Choroid plexus epithelial cell (primary cell): Measurements from ENCODE around the gene INPP4B.
A peak's percentile ranks its signal among the peaks of the same experiment; 100 is the strongest.

Experiments used
- DNase-seq: peaks from one replicate; pipeline ENCODE4 v3.0.0-alpha.2; 2010; ENCODE audit warnings: low read depth
- H3K4me3 ChIP-seq: 2 replicates; pipeline ENCODE4 v1.5.1; 2011; ENCODE audit warnings: low read depth, mild to moderate bottlenecking, control low read depth, low read length, moderate library complexity
- TF ChIP-seq, protein P1 (sequence below): conservative IDR thresholded peaks from 2 replicates; pipeline ENCODE4 v1.5.1; 2011; ENCODE audit warnings: low read depth, mild to moderate bottlenecking, control low read depth, inconsistent platforms, low read length, moderate library complexity

Gene INPP4B

DNA sequence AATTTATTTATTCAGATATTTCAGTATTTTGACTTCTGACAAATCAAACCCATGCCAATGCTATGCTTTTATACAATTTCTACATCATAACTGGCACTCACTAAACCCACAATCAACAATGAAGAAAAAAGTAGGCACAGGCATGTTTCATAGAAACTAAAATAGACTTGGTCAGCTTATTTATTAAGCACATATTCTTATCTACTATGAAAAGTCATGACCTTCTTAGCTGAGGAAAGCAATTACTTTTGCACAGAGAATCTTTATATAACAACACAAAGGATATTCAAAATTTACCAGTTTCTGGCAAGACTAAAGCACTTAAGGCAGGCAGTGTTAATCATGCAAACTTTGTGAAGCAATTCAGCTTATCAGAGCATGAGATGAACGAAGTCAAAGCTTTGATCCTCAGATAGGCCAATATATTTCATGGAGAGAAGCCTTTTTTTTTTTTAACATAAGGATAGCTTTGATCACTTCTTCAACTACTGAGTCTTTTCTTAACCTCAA is 490.6 kb downstream of the INPP4B start:
- H3K4me3 ChIP-seq = no peak overlapping the region
- no peak for DNase-seq
- TF ChIP-seq, protein P1, sequence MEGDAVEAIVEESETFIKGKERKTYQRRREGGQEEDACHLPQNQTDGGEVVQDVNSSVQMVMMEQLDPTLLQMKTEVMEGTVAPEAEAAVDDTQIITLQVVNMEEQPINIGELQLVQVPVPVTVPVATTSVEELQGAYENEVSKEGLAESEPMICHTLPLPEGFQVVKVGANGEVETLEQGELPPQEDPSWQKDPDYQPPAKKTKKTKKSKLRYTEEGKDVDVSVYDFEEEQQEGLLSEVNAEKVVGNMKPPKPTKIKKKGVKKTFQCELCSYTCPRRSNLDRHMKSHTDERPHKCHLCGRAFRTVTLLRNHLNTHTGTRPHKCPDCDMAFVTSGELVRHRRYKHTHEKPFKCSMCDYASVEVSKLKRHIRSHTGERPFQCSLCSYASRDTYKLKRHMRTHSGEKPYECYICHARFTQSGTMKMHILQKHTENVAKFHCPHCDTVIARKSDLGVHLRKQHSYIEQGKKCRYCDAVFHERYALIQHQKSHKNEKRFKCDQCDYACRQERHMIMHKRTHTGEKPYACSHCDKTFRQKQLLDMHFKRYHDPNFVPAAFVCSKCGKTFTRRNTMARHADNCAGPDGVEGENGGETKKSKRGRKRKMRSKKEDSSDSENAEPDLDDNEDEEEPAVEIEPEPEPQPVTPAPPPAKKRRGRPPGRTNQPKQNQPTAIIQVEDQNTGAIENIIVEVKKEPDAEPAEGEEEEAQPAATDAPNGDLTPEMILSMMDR = no peak

DNA sequence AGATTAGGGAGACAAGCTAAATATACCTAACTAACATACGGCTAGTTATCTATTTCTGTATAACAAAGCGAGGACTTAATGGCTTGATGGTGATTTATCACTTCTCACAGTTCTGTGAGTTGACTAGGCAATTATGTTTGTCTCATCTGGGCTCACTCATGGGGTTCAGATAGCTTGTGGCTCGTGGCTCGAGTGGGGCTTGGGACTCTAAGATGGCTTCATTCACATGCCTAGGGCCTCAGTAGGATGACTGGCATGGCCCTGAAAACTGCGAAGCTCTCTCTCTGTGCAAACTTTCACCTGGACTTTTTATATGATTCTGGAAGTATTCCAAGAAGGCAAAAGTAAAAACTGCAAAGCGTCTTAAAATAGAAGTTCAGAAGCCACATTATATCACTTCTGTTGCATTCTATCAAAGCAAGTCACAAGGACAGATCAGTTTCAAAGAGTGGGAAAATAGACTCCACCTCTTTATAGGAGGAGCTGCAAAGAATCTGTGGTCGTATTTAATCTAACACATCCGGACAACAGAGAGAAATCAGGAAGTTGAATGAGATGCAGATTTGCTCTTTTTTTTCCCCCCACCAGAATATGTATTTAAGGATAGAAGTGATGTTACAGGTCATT is 491.2 kb downstream of the INPP4B start:
- no peak for DNase-seq
- TF ChIP-seq, protein P1 = no peak
- H3K4me3 ChIP-seq = no peak overlapping the region

DNA sequence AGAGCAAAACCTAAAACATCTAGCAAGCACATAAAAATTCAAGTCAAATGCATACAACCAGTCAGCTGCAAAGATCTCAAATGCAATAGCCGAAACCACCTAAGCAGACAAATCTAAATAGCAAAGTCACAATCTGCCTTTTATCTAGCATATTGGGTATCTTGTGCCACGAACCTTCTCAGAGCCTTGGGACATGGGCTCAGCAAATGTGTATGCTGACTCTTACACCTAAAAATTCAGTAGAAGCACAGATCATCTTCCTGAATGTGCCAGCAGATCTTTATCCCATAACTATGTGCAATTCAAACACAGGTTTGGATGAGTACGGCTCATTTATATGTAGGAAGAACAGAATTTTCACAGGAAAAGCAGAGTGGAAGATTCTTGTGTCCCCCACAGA is 492.1 kb downstream of the INPP4B start:
- TF ChIP-seq, protein P1 = no peak
- H3K4me3 ChIP-seq = no peak overlapping the region
- no peak for DNase-seq

DNA sequence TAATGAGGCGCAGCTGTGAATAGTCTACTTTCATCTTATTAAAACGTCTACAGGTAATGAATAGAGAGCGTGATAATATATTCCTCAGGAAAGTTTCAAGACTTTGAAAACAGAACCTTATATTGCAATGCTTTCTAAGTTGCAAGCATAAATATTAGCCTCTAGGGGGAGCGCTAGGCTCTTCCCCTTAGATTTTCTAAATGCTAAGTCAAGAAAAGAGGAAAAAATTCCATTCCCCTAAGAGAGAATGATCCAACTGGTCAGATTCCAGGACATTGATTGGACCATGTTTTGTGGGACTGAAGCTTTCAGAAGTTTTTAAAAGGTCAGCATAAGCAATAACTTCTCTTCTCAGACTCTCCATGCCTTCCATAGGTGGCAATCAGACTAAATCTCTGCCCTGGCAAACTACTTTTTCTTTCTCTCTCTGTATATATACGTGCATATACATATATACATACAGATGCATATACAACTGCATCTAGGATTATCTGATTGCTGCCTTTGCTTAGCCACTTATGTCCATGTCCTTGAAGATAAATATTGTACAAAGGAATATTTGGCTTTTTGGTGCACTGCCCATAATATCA is 492.9 kb downstream of the INPP4B start:
- TF ChIP-seq, protein P1 = peak; percentile 76
- DNase-seq = peak; percentile 86
- no peak overlapping the region for H3K4me3 ChIP-seq

DNA sequence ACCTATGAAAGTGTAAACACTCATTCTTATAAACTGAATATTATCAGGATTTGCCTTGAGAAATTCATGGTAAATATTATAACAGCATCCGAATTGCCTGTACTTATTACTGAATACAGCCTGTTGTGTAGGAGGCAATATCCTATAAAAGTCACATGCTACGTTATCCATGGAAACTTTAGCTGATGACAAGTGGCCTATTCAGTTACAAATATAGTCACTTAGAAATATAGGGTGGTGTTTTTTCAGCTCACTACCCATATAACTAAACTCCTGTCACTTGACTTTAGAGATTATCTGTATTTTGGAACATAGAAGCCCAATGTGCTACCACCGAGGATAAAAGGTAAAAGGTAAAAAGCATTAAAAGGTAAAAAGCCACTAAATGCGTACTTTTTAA is 493.4 kb downstream of the INPP4B start:
- no peak overlapping the region for H3K4me3 ChIP-seq
- TF ChIP-seq, protein P1 = no peak
- DNase-seq = no peak

DNA sequence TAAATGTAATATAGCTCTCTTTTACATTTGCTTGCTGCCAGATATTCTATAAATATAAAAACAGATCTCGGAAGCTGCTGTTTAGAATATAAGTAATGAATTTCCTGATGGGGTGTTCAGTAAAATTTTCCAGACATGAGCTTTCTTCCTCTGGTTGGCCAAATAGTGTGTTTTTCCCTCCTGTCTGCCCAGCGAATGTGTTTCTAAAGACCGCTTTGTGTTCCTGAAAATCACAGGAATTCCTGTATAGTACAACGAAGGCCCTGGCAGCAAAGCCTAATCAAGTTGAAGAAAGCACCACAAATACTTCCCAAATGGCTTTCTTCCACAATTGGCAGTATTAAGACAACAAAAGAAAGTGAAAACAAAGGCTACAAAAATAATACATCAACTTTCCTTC is 494.1 kb downstream of the INPP4B start:
- DNase-seq = no peak
- TF ChIP-seq, protein P1 = no peak
- H3K4me3 ChIP-seq = no peak overlapping the region

DNA sequence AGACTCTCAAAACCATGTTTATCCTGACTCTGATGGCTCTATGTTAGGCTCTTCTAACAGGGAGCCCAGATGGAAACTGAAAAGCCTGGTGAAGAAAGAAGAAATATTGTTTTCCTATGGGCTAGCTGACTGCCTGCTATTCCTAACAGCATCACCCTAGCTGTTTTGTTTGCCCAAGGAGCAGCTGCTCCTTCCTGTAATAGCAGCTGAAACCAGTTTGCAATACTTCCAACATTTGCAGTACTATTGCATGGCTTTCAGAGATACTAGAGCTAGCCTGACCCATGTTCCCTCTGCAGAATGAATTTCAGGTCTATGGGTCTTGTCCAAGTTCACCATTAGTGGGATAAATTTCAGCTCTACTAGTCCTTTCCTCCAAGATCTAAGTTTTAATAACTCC is 495.2 kb downstream of the INPP4B start:
- TF ChIP-seq, protein P1 = no peak
- H3K4me3 ChIP-seq = no peak overlapping the region
- peak; percentile 59 for DNase-seq
